Parathyroid adenoma (tissue), 2 donors: ENCODE results near the gene ACTL6B.

Experiments used
- H2AFZ ChIP-seq: fragments of 300-600 bp; sonication (generic); one replicate; pipeline ENCODE4 v1.7.0; 2017; ENCODE audit warnings: antibody characterized with exemption, mild to moderate bottlenecking
- H3K27ac ChIP-seq: fragments of 300-600 bp; sonication (generic); one replicate; pipeline ENCODE4 v1.7.0; 2017
- H3K27me3 ChIP-seq: fragments of 300-600 bp; sonication (generic); one replicate; pipeline ENCODE4 v1.7.0; 2017; ENCODE audit warnings: low read length; ENCODE audit not compliant: control insufficient read depth, insufficient read depth
- H3K36me3 ChIP-seq: fragments of 300-600 bp; sonication (generic); one replicate; pipeline ENCODE4 v1.7.0; 2017; ENCODE audit warnings: low read length; ENCODE audit not compliant: control insufficient read depth, insufficient read depth
- H3K4me1 ChIP-seq: fragments of 300-600 bp; sonication (generic); one replicate; pipeline ENCODE4 v1.7.0; 2017; ENCODE audit warnings: control low read depth
- H3K4me2 ChIP-seq: fragments of 300-600 bp; sonication (generic); one replicate; pipeline ENCODE4 v1.7.0; 2017; ENCODE audit warnings: low read length
- H3K4me3 ChIP-seq: fragments of 300-600 bp; sonication (generic); one replicate; pipeline ENCODE4 v1.7.0; 2017; ENCODE audit warnings: low read depth, low read length
- H3K79me2 ChIP-seq: fragments of 300-600 bp; sonication (generic); one replicate; pipeline ENCODE4 v1.7.0; 2017; ENCODE audit warnings: control low read depth
- H3K9ac ChIP-seq: fragments of 300-600 bp; sonication (generic); one replicate; pipeline ENCODE4 v1.7.0; 2017; ENCODE audit warnings: mild to moderate bottlenecking
- H3K9me3 ChIP-seq: fragments of 300-600 bp; sonication (generic); one replicate; pipeline ENCODE4 v1.7.0; 2017; ENCODE audit warnings: low read length; ENCODE audit not compliant: control insufficient read depth
- TF ChIP-seq, protein P1 (sequence below): fragments of 300-600 bp; sonication (generic); IDR thresholded peaks from one replicate; pipeline ENCODE4 v1.7.0; 2017; ENCODE audit warnings: antibody characterized with exemption, mild to moderate bottlenecking
- donor health status: primary hyperparathyroidism.

The ACTL6B gene

DNA sequence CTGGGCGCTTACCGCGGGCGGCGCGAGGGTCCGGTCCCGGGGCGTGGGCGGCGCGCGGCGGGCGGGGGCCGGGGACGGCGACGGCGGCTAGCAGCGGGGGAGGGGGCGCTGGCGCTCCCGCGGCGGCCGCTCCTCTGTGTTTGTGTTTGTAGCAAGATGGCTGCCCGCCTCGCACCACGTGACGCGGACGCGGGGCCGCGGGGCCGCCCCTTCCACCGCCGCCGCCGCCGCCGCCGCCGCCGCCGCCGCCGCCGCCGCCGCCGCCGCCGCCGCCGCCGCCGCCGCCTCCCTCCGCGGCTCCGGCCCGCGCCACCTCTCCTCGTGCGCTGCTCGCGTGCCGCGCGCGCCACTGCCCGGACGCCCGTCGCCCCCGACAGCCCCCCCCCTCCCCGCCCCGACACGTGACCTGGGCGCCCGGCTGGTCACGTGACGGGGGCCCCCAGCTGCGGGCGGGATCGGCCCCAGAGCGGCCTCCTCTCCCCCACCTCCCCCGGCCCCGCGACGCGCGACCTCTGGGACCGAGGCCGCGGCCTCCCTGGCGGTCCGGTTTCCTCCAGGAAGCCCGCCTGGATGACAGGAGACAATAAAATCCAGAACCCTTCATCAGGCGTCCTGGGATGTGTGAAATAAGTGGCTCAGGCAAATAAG lies 38.0 kb upstream of the ACTL6B start, which contains the start of gene GIGYF1:
GIGYF1 (minus strand) TSS at position 153 of the 648 bp plus-strand sequence. CDS start 6,012 bp downstream, outside the sequence.
- peak within 1 kb of the TSS; percentile 79 for H3K4me2 ChIP-seq
- H3K27ac ChIP-seq = peak within 1 kb of the TSS; percentile 25
- H3K79me2 ChIP-seq = peaks cover 26% of the 10 kb centered on the region
- peak within 1 kb of the TSS; percentile 64 for H3K9ac ChIP-seq
- H3K4me1 ChIP-seq = peaks cover 21% of the 10 kb centered on the region
- H2AFZ ChIP-seq = peak within 1 kb of the TSS; percentile 76
- H3K9me3 ChIP-seq = no peaks in the 10 kb centered on the region
- no peaks in the 10 kb centered on the region for H3K27me3 ChIP-seq
- H3K4me3 ChIP-seq = peak within 1 kb of the TSS; percentile 65
- H3K36me3 ChIP-seq = no peaks in the 10 kb centered on the region
- TF ChIP-seq, protein P1, sequence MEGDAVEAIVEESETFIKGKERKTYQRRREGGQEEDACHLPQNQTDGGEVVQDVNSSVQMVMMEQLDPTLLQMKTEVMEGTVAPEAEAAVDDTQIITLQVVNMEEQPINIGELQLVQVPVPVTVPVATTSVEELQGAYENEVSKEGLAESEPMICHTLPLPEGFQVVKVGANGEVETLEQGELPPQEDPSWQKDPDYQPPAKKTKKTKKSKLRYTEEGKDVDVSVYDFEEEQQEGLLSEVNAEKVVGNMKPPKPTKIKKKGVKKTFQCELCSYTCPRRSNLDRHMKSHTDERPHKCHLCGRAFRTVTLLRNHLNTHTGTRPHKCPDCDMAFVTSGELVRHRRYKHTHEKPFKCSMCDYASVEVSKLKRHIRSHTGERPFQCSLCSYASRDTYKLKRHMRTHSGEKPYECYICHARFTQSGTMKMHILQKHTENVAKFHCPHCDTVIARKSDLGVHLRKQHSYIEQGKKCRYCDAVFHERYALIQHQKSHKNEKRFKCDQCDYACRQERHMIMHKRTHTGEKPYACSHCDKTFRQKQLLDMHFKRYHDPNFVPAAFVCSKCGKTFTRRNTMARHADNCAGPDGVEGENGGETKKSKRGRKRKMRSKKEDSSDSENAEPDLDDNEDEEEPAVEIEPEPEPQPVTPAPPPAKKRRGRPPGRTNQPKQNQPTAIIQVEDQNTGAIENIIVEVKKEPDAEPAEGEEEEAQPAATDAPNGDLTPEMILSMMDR = no peak

- H3K27me3 ChIP-seq = no peaks in the 10 kb centered on the region
- H3K79me2 ChIP-seq = peaks cover 31% of the 10 kb centered on the region
- peak overlapping the region; percentile 25 for H3K27ac ChIP-seq
- H3K36me3 ChIP-seq = no peaks in the 10 kb centered on the region
- TF ChIP-seq, protein P1 = no peak
- H3K4me1 ChIP-seq = peaks cover 21% of the 10 kb centered on the region
- H3K9me3 ChIP-seq = no peaks in the 10 kb centered on the region
- H3K4me2 ChIP-seq = peak overlapping the region; percentile 79
- peak overlapping the region; percentile 64 for H3K9ac ChIP-seq
- H2AFZ ChIP-seq = peak overlapping the region; percentile 31
- H3K4me3 ChIP-seq = peak overlapping the region; percentile 65
These were observed 37.3 kb upstream of the ACTL6B start for GRCh38 chr7:100693312-100694097.

- Histone ChIP-seq H3K4me2 (peak overlapping the region; percentile 79), H3K9ac (no peak overlapping the region), H3K79me2 (peaks cover 36% of the 10 kb centered on the region), H3K36me3 (no peaks in the 10 kb centered on the region), H2AFZ (no peak overlapping the region), H3K27ac (peak overlapping the region; percentile 15), H3K27me3 (no peaks in the 10 kb centered on the region), H3K4me3 (peak overlapping the region; percentile 65), H3K9me3 (no peaks in the 10 kb centered on the region), H3K4me1 (peaks cover 21% of the 10 kb centered on the region)
- TF ChIP-seq, protein P1 = no peak
These were observed 36.3 kb upstream of the ACTL6B start for GRCh38 chr7:100692578-100692961.

GRCh38 chr7:100691676-100692577 lies 35.7 kb upstream of the ACTL6B start:
- peaks cover 21% of the 10 kb centered on the region for H3K4me1 ChIP-seq
- peak overlapping the region; percentile 24 for H3K4me3 ChIP-seq
- no peaks in the 10 kb centered on the region for H3K36me3 ChIP-seq
- peak overlapping the region; percentile 79 for H3K4me2 ChIP-seq
- H3K27me3 ChIP-seq = no peaks in the 10 kb centered on the region
- peaks cover 36% of the 10 kb centered on the region for H3K79me2 ChIP-seq
- TF ChIP-seq, protein P1 = peak; percentile 92
- H3K9me3 ChIP-seq = no peaks in the 10 kb centered on the region
- H3K27ac ChIP-seq = no peak overlapping the region
- no peak overlapping the region for H2AFZ ChIP-seq
- no peak overlapping the region for H3K9ac ChIP-seq
